HepG2 (cell line): ENCODE measurements around the gene RBBP8NL. TPM values are rescaled to one million over a fixed set of nuclear protein-coding genes. Genes with fewer than 3 reads are reported as not detected.

Experiments used
- ARNT2 ChIP-seq: sonication (generic); formaldehyde crosslinking; IDR thresholded peaks from 2 replicates; pipeline ENCODE4 v1.8.0; 2022; ENCODE audit warnings: mild to moderate bottlenecking, low read depth, missing genetic modification reagents, moderate library complexity
- CBX1 ChIP-seq: IDR thresholded peaks from one replicate; pipeline ENCODE4 v1.6.1; 2016; ENCODE audit warnings: antibody characterized with exemption, low read depth
- DRAP1 ChIP-seq: IDR thresholded peaks from 2 replicates; pipeline ENCODE4 v1.6.1; 2016; ENCODE audit warnings: missing genetic modification reagents, missing compliant biosample characterization
- EED ChIP-seq: sonication (generic); formaldehyde crosslinking; IDR thresholded peaks from 2 replicates; pipeline ENCODE4 v1.5.0; 2020; ENCODE audit warnings: mild to moderate bottlenecking, missing genetic modification reagents
- ELF4 ChIP-seq: sonication (generic); formaldehyde crosslinking; IDR thresholded peaks from 2 replicates; pipeline ENCODE4 v1.5.0; 2020; ENCODE audit warnings: missing genetic modification reagents, mild to moderate bottlenecking, moderate library complexity, borderline replicate concordance
- FLYWCH1 ChIP-seq: sonication (generic); formaldehyde crosslinking; IDR thresholded peaks from 2 replicates; pipeline ENCODE4 v1.8.1; 2023; ENCODE audit warnings: mild to moderate bottlenecking, missing genetic modification reagents
- FOXM1 ChIP-seq: sonication (generic); formaldehyde crosslinking; IDR thresholded peaks from 2 replicates; pipeline ENCODE4 v1.5.0; 2020; ENCODE audit warnings: missing genetic modification reagents
- GATAD1 ChIP-seq: IDR thresholded peaks from 2 replicates; pipeline ENCODE4 v1.6.1; 2016; ENCODE audit warnings: missing genetic modification reagents, missing compliant biosample characterization
- HOXA3 ChIP-seq: sonication (generic); formaldehyde crosslinking; IDR thresholded peaks from 2 replicates; pipeline ENCODE4 v1.5.0; 2020; ENCODE audit warnings: missing genetic modification reagents
- KMT2B ChIP-seq: IDR thresholded peaks from 2 replicates; pipeline ENCODE4 v1.6.1; 2016; ENCODE audit warnings: missing genetic modification reagents, missing compliant biosample characterization
- NONO ChIP-seq, 2 experiments: fragments of 450-650 bp in 1 of 2; sonication (generic) in 1 of 2; formaldehyde crosslinking in 1 of 2; IDR thresholded peaks in 1 of 2; conservative IDR thresholded peaks in 1 of 2; 2 replicates each; pipeline versions ENCODE4 v1.6.1 to v1.8.0; 2017 to 2022; ENCODE audit warnings: mild to moderate bottlenecking in 1 of 2, missing genetic modification reagents in 1 of 2, moderate library complexity in 1 of 2
- PHF21A ChIP-seq: sonication (generic); formaldehyde crosslinking; IDR thresholded peaks from 2 replicates; pipeline ENCODE4 v1.5.0; 2020; ENCODE audit warnings: mild to moderate bottlenecking, missing genetic modification reagents
- SALL1 ChIP-seq: sonication (generic); formaldehyde crosslinking; IDR thresholded peaks from 2 replicates; pipeline ENCODE4 v1.8.0; 2022; ENCODE audit warnings: mild to moderate bottlenecking, missing genetic modification reagents
- SALL2 ChIP-seq: sonication (generic); formaldehyde crosslinking; IDR thresholded peaks from 2 replicates; pipeline ENCODE4 v1.8.1; 2023; ENCODE audit warnings: mild to moderate bottlenecking, missing genetic modification reagents, inconsistent platforms
- SMAD3 ChIP-seq: sonication (generic); formaldehyde crosslinking; IDR thresholded peaks from 2 replicates; pipeline ENCODE4 v1.4.0; 2020; ENCODE audit warnings: missing genetic modification reagents
- U2AF1 ChIP-seq: fragments of 200-400 bp; formaldehyde crosslinking; optimal IDR thresholded peaks from 2 replicates; pipeline ENCODE3; 2017; ENCODE audit warnings: mild to moderate bottlenecking, low read depth, low read length
- ZNF24 ChIP-seq: fragments of 450-650 bp; IDR thresholded peaks from 2 replicates; pipeline ENCODE4 v1.6.1; 2017; ENCODE audit warnings: antibody characterized with exemption, mild to moderate bottlenecking
- ZNF30 ChIP-seq: sonication (generic); formaldehyde crosslinking; IDR thresholded peaks from 2 replicates; pipeline ENCODE4 v1.5.0; 2020; ENCODE audit warnings: mild to moderate bottlenecking, missing genetic modification reagents
- ZNF414 ChIP-seq: sonication (generic); formaldehyde crosslinking; IDR thresholded peaks from 2 replicates; pipeline ENCODE4 v1.5.0; 2020; ENCODE audit warnings: missing genetic modification reagents
- ZNF891 ChIP-seq: sonication (generic); formaldehyde crosslinking; IDR thresholded peaks from 2 replicates; pipeline ENCODE4 v1.5.0; 2020; ENCODE audit warnings: mild to moderate bottlenecking, missing genetic modification reagents
- polyA plus RNA-seq, 8 experiments: library from polyadenylated mRNA; depleted of rRNA in 3 of 8; stranded (reverse) in 7 of 8; unstranded in 1 of 8; fragments of >200 nt; fragmentation: Illumina TruSeq in 4 of 8; extraction: Trizol in 4 of 8; gene quantifications; 2 replicates each; pipeline versions ENCODE4 v1.2.1 to v1.2.3, GENCODE V29; 2011 to 2016; ENCODE audit warnings: low read depth in 4 of 8, missing spikeins in 1 of 8, mixed read lengths in 1 of 8; ENCODE audit not compliant: insufficient read depth in 1 of 8
- total RNA-seq, 5 experiments: library from RNA; depleted of rRNA; stranded (reverse); fragments of >200 nt; fragmentation: Illumina TruSeq; extraction: Trizol; gene quantifications; 2 replicates each; pipeline ENCODE4 v1.2.3, GENCODE V29; 2016; ENCODE audit warnings: low read depth in 1 of 5
- TF ChIP-seq, protein P1 (sequence below): IDR thresholded peaks from 2 replicates; pipeline ENCODE4 v1.6.1; 2016; ENCODE audit warnings: mild to moderate bottlenecking
- TF ChIP-seq, protein P2 (sequence below): sonication (generic); formaldehyde crosslinking; IDR thresholded peaks from 2 replicates; pipeline ENCODE4 v1.5.1; 2020; ENCODE audit warnings: mild to moderate bottlenecking, missing genetic modification reagents, moderate library complexity
- TF ChIP-seq, protein P3 (sequence below): sonication (generic); formaldehyde crosslinking; IDR thresholded peaks from 2 replicates; pipeline ENCODE4 v1.4.0; 2020; ENCODE audit warnings: missing genetic modification reagents

Gene RBBP8NL
- total and polyA plus RNA-seq, 2 of the 13 experiments (the other 11 are each of a cell fraction or from before 2014, with no cell fraction given): 0.69 to 0.86 TPM

DNA sequence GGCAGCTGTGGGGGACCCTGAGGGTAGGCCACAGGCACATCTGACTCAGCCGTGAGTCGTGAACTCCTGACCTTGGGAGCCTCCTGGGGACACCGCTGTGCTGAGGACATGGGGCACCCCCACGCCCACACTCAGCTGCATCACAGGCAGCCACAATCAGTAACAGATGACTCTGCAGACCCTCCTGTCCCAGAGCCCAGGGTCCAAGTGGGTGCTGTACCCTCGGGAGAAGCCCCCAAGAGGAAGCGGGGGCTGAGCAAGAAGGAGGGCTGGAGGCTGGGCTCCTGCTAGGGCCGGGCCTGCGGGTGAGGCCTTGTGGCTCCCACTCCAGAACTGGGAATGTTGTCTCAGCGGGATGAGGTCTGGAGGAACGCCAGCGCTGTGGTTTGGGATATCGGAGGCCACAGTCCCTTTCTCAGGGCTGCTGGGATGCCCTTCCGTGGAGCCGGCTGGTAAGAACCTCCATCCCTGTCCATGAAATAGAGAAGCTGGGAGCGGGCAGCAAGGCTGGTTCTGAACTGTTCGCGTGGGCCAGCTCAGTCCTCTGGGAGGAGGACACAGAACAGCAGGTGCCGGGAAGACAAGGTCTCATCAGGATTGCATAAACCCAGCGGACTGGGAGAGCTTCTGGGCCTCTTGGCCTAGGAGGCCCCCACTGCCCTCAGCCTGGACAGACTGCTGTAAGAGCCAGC lies 57.1 kb downstream of the RBBP8NL start (continued):
- TF ChIP-seq, protein P1, sequence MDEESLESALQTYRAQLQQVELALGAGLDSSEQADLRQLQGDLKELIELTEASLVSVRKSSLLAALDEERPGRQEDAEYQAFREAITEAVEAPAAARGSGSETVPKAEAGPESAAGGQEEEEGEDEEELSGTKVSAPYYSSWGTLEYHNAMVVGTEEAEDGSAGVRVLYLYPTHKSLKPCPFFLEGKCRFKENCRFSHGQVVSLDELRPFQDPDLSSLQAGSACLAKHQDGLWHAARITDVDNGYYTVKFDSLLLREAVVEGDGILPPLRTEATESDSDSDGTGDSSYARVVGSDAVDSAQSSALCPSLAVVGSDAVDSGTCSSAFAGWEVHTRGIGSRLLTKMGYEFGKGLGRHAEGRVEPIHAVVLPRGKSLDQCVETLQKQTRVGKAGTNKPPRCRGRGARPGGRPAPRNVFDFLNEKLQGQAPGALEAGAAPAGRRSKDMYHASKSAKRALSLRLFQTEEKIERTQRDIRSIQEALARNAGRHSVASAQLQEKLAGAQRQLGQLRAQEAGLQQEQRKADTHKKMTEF (CRISPR knock-in tag): no peak; the same call in 1 of the 2 replicates
- TF ChIP-seq CBX1 (no peak), SALL1 (CRISPR knock-in tag) (peak; percentile 55), NONO (IDR thresholded peaks at IDR 0.05) (no peak), NONO (CRISPR knock-in tag; conservative IDR thresholded peaks at IDR 0.05) (peak; percentile 88), GATAD1 (CRISPR knock-in tag) (no peak), ARNT2 (CRISPR knock-in tag) (peak; percentile 44; the same call in 1 of the 2 replicates), ZNF414 (CRISPR knock-in tag) (peak; percentile 71; the same call in 1 of the 2 replicates), FOXM1 (CRISPR knock-in tag) (0 out of 2 replicates have a peak, but pooled peaks have one; percentile 50), ZNF30 (peak; percentile 54; the same call in 1 of the 2 replicates), DRAP1 (CRISPR knock-in tag) (peak; percentile 9; the same call in 1 of the 2 replicates), FLYWCH1 (0 out of 2 replicates have a peak, but pooled peaks have one; percentile 11), SMAD3 (CRISPR knock-in tag) (0 out of 2 replicates have a peak, but pooled peaks have one; percentile 2), SALL2 (0 out of 2 replicates have a peak, but pooled peaks have one; percentile 13), HOXA3 (CRISPR knock-in tag) (peak; percentile 30; the same call in 1 of the 2 replicates), ZNF24 (no peak), ELF4 (CRISPR knock-in tag) (0 out of 2 replicates have a peak, but pooled peaks have one; percentile 44), PHF21A (CRISPR knock-in tag) (peak; percentile 31; the same call in 1 of the 2 replicates), EED (peak; percentile 65; the same call in 1 of the 2 replicates), KMT2B (CRISPR knock-in tag) (peak; percentile 22; the same call in 1 of the 2 replicates), U2AF1 (peak; percentile 40), ZNF891 (CRISPR knock-in tag) (peak; percentile 70; the same call in 1 of the 2 replicates)
- TF ChIP-seq, protein P2, sequence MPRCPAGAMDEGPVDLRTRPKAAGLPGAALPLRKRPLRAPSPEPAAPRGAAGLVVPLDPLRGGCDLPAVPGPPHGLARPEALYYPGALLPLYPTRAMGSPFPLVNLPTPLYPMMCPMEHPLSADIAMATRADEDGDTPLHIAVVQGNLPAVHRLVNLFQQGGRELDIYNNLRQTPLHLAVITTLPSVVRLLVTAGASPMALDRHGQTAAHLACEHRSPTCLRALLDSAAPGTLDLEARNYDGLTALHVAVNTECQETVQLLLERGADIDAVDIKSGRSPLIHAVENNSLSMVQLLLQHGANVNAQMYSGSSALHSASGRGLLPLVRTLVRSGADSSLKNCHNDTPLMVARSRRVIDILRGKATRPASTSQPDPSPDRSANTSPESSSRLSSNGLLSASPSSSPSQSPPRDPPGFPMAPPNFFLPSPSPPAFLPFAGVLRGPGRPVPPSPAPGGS (CRISPR knock-in tag): no peak
- TF ChIP-seq, protein P3, sequence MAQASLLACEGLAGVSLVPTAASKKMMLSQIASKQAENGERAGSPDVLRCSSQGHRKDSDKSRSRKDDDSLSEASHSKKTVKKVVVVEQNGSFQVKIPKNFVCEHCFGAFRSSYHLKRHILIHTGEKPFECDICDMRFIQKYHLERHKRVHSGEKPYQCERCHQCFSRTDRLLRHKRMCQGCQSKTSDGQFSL (CRISPR knock-in tag): peak; percentile 69; the same call in 1 of the 2 replicates
